ENCODE data around the gene IAPP.

IAPP gene

DNA sequence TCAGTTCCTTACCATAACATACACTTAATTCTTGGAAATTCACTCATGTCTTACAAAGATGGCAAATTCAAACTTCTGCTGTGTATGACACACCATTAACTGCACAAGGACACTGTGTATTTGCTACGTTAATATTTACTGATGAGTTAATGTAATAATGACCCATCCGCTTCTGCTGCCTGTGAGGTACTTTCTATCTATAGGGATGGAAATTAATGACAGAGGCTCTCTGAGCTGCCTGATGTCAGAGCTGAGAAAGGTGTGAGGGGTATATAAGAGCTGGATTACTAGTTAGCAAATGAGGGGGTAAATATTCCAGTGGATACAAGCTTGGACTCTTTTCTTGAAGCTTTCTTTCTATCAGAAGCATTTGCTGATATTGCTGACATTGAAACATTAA is at the start of gene IAPP:
Gene IAPP (plus strand): TSS at position 301 of the 400 bp plus-strand sequence. CDS start 450 bp downstream, outside the sequence.
- no peak for DNase-seq (ENCODE audit: low read depth)
- H3K36me3 ChIP-seq (ENCODE audit: control insufficient read depth, insufficient read depth, low read length, severe bottlenecking) = no peaks in the 10 kb centered on the region
- no peaks in the 10 kb centered on the region for H3K4me1 ChIP-seq (ENCODE audit: control insufficient read depth, insufficient read depth, low read length)
- no peak within 1 kb of the TSS for H3K4me3 ChIP-seq (ENCODE audit: low read length)
- no peaks in the 10 kb centered on the region for H3K9me3 ChIP-seq (ENCODE audit: control insufficient read depth, low read length)
- H3K9ac ChIP-seq (ENCODE audit: low read length) = no peak within 1 kb of the TSS
- H3K27me3 ChIP-seq (replicated peaks; ENCODE audit: control insufficient read depth, insufficient read depth, low read length) = no peaks in the 10 kb centered on the region

DNA sequence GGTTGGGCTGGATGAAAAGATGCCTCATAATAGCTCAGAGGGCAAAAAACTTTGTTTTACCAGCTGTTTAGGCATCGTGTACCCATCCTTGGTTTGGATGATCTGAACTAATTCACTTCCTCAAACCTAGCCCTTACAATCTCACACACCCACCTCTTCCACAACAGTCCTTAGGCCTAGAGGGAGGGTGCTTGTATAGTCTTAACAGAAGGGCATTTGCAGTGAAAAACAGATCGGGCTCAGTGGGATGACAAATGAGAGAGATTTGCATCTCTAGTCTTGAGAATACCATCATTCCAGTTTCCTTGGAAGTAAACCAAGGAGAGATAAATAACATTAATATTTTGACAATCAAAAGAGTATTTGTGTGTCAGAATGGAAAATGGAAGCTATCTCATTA is 49.0 kb upstream of the IAPP start:
- Histone ChIP-seq H3K4me1 (ENCODE audit: control insufficient read depth, insufficient read depth, low read length) (no peaks in the 10 kb centered on the region), H3K4me3 (ENCODE audit: low read length) (no peak overlapping the region), H3K9ac (ENCODE audit: low read length) (no peak overlapping the region)

DNA sequence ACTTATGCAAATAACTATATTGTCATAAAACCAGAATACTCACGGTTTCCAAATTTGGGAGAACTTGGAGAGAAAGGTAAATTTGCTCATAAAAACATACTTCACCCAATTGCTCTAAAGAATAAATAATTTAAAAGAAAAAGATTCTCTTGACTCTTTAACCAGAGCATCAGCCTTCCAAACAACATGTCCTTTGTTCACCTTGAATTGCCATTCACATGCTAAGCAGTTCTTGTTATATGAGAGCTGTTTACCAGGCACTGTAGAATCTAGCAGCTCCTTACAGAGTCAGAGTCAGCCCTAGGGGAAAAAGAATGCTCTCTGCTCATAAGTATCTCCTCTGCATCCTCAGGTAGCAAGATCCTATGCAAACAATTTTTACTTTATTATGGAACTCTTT is 48.2 kb upstream of the IAPP start:
- DNase-seq (ENCODE audit: low read depth) = no peak
- Histone ChIP-seq H3K9ac (ENCODE audit: low read length) (no peak overlapping the region), H3K9me3 (ENCODE audit: control insufficient read depth, low read length) (peaks cover 11% of the 10 kb centered on the region), H3K4me1 (ENCODE audit: control insufficient read depth, insufficient read depth, low read length) (no peaks in the 10 kb centered on the region), H3K4me3 (ENCODE audit: low read length) (no peak overlapping the region), H3K36me3 (ENCODE audit: control insufficient read depth, insufficient read depth, low read length, severe bottlenecking) (no peaks in the 10 kb centered on the region), H3K27me3 (replicated peaks; ENCODE audit: control insufficient read depth, insufficient read depth, low read length) (no peaks in the 10 kb centered on the region)

More for the DNA sequence above, 49.0 kb upstream of the IAPP start:
- no peak for DNase-seq (ENCODE audit: low read depth)
- Histone ChIP-seq H3K9me3 (ENCODE audit: control insufficient read depth, low read length) (peaks cover 11% of the 10 kb centered on the region), H3K36me3 (ENCODE audit: control insufficient read depth, insufficient read depth, low read length, severe bottlenecking) (no peaks in the 10 kb centered on the region), H3K27me3 (replicated peaks; ENCODE audit: control insufficient read depth, insufficient read depth, low read length) (no peaks in the 10 kb centered on the region)

DNA sequence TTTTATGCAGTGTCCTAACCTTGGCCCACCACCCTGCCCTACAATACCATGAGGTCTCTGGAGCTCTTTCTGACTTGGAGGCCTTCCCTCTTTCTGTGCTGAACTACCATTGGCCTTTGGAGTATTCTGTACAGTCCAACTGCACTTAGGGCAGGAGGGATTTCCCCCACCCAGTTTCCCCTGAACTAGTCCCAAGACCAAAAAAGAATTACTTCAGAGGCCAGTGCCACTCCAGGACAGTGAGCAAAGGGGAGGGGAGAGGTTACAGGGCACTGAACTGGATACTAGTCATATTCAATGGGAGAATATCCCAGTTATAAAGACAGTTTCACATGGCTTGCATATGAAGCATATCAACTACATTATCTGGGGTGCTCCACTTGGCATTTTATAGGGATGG is 44.1 kb upstream of the IAPP start:
- Histone ChIP-seq H3K4me1 (ENCODE audit: control insufficient read depth, insufficient read depth, low read length) (no peaks in the 10 kb centered on the region), H3K9me3 (ENCODE audit: control insufficient read depth, low read length) (peaks cover 26% of the 10 kb centered on the region), H3K4me3 (ENCODE audit: low read length) (no peak overlapping the region), H3K27me3 (replicated peaks; ENCODE audit: control insufficient read depth, insufficient read depth, low read length) (no peaks in the 10 kb centered on the region), H3K36me3 (ENCODE audit: control insufficient read depth, insufficient read depth, low read length, severe bottlenecking) (no peaks in the 10 kb centered on the region), H3K9ac (ENCODE audit: low read length) (no peak overlapping the region)
- DNase-seq (ENCODE audit: low read depth) = no peak

DNA sequence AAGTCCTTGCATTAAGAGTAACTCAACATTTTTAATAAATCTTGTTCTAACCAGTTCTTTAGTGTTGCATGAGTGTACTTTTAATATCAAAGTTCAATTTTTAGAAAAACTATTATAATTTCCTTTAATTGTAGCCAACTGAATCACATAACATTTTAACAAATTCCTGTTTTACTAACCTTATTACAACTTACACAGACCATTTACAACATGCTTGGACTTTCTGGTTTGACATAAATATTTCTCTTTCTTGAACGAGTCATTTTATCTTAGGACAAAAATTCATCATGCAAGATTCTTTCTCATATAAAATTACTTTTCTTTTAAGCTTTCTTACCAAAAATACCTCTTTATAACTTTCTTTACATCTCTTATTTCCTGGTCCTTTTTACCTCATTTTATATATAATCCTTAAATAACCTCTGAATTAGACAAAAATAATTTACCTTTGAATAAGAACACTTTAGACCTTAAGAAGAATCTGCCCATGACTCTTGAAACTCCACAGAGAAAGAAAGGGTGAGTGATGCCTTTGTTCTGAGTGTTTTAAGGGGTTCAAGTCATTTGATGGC is 41.9 kb upstream of the IAPP start:
- H3K36me3 ChIP-seq (ENCODE audit: control insufficient read depth, insufficient read depth, low read length, severe bottlenecking) = no peaks in the 10 kb centered on the region
- H3K9me3 ChIP-seq (ENCODE audit: control insufficient read depth, low read length) = peaks cover 20% of the 10 kb centered on the region
- no peaks in the 10 kb centered on the region for H3K27me3 ChIP-seq (replicated peaks; ENCODE audit: control insufficient read depth, insufficient read depth, low read length)
- peak; percentile 1 for DNase-seq (ENCODE audit: low read depth)
- H3K4me3 ChIP-seq (ENCODE audit: low read length) = no peak overlapping the region
- no peak overlapping the region for H3K9ac ChIP-seq (ENCODE audit: low read length)
- no peaks in the 10 kb centered on the region for H3K4me1 ChIP-seq (ENCODE audit: control insufficient read depth, insufficient read depth, low read length)

DNA sequence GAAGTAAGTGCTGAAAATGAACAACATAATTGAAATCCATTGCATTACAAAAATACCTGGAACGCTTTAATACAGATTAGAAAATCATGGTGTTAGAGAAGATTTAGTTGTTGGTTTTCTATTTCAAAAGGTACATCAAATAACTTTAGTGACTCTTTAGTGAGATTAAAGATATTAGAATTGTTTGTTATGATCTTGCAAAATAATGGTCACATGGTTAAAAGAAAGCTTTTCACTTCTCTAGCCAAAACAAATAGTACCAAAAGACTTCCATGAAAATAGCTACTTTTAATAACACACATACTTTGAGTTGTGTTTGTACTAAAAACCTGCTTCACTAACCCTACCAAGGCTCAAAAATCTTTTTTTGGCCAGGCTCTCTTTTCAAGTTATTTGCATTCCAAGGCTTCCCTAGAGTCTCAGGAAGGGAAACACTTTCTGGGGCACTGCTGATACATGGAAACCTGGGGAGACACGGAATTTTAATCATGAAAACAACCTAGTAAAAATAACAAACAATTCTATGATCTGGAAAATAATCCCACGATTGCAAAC is 37.9 kb upstream of the IAPP start, which contains the start of gene SLCO1A2:
Gene SLCO1A2 (minus strand): TSS at position 147 of the 555 bp plus-strand sequence. CDS start 270 bp downstream, outside the sequence.
- Histone ChIP-seq H3K9ac (ENCODE audit: low read length) (no peak within 1 kb of the TSS), H3K4me1 (ENCODE audit: control insufficient read depth, insufficient read depth, low read length) (no peaks in the 10 kb centered on the region), H3K4me3 (ENCODE audit: low read length) (no peak within 1 kb of the TSS), H3K9me3 (ENCODE audit: control insufficient read depth, low read length) (peaks cover 14% of the 10 kb centered on the region), H3K36me3 (ENCODE audit: control insufficient read depth, insufficient read depth, low read length, severe bottlenecking) (no peaks in the 10 kb centered on the region), H3K27me3 (replicated peaks; ENCODE audit: control insufficient read depth, insufficient read depth, low read length) (no peaks in the 10 kb centered on the region)
- DNase-seq (ENCODE audit: low read depth) = peak; percentile 0

DNA sequence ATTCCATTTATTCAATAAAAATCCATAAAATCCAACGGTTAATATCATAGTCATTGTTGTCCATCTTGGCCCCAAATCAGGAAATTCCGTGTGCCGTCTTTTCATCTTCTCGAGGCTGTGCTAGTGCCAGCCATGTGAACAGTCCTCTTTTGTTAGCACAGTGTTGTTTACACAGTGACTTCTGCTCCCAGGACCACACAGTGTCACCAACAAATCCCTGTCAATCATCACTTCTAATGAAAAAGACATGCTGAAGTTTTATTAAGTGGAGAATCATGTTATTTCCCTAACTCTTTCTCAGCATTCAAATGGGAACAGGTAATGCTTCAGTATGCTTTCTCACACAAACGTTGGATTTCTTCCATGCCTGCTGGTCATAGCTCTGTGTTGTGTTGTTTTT is 36.0 kb upstream of the IAPP start:
- Histone ChIP-seq H3K36me3 (ENCODE audit: control insufficient read depth, insufficient read depth, low read length, severe bottlenecking) (no peaks in the 10 kb centered on the region), H3K4me1 (ENCODE audit: control insufficient read depth, insufficient read depth, low read length) (no peaks in the 10 kb centered on the region), H3K9me3 (ENCODE audit: control insufficient read depth, low read length) (peaks cover 2% of the 10 kb centered on the region), H3K27me3 (replicated peaks; ENCODE audit: control insufficient read depth, insufficient read depth, low read length) (no peaks in the 10 kb centered on the region), H3K9ac (ENCODE audit: low read length) (no peak overlapping the region), H3K4me3 (ENCODE audit: low read length) (no peak overlapping the region)
- DNase-seq (ENCODE audit: low read depth) = no peak

DNA sequence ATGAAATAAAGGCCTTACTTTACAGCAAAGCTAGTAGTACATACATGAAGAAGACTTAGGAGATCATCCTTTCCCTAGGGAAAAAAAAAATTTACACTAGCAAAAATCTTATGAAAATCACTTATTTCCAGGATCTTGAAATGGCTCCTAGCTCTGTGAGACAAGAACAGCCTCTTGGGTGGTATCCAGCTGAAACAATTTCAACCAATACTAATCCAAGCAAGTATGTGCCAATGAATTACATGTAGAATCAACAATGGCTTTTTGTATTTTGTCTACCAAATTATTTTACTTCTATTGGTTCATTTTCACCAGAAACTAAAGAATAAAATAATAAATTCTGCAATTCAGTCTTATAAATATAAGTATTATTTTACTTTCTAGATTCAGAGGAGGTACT is 35.2 kb upstream of the IAPP start:
- Histone ChIP-seq H3K9ac (ENCODE audit: low read length) (no peak overlapping the region), H3K36me3 (ENCODE audit: control insufficient read depth, insufficient read depth, low read length, severe bottlenecking) (no peaks in the 10 kb centered on the region), H3K4me1 (ENCODE audit: control insufficient read depth, insufficient read depth, low read length) (no peaks in the 10 kb centered on the region), H3K9me3 (ENCODE audit: control insufficient read depth, low read length) (no peaks in the 10 kb centered on the region), H3K4me3 (ENCODE audit: low read length) (no peak overlapping the region), H3K27me3 (replicated peaks; ENCODE audit: control insufficient read depth, insufficient read depth, low read length) (no peaks in the 10 kb centered on the region)
- no peak for DNase-seq (ENCODE audit: low read depth)

DNA sequence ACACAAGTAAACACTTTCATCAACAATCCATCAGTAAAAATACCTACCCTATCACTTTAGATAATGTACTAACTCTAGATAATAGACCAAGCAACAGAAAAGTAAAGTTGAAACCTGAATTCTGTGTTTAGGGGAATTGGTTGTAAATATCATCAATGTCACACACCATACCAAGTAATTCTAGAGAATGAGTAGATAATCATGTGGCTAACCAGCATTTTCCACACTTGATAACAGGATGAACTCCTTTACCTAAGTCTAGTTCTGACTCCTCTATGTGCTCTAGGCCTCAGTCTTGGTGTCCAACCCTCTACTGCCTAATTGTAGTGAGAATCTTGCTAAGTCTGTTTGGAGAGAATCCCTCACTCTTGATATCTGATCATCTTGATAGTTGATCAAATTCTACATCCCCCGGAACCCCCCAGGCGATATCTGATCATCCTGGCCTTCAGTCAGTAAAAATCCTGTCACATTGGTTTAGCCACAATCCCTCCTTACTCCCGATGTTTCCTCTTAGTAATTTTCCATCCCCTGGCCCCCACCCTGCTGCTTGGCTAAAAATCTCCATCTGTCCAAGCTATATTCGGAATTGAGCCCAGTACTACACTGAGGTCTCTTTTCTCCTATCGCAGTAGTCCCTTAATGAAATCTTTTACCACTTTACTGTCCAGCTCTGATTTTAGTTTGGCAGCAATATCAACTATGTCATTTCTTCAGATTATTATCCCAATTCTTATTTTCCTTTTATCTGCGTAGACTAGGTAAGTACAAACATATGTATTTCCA is 34.5 kb upstream of the IAPP start:
- Histone ChIP-seq H3K9me3 (ENCODE audit: control insufficient read depth, low read length) (no peaks in the 10 kb centered on the region), H3K4me1 (ENCODE audit: control insufficient read depth, insufficient read depth, low read length) (no peaks in the 10 kb centered on the region), H3K27me3 (replicated peaks; ENCODE audit: control insufficient read depth, insufficient read depth, low read length) (no peaks in the 10 kb centered on the region), H3K4me3 (ENCODE audit: low read length) (no peak overlapping the region), H3K9ac (ENCODE audit: low read length) (no peak overlapping the region), H3K36me3 (ENCODE audit: control insufficient read depth, insufficient read depth, low read length, severe bottlenecking) (no peaks in the 10 kb centered on the region)
- no peak for DNase-seq (ENCODE audit: low read depth)

DNA sequence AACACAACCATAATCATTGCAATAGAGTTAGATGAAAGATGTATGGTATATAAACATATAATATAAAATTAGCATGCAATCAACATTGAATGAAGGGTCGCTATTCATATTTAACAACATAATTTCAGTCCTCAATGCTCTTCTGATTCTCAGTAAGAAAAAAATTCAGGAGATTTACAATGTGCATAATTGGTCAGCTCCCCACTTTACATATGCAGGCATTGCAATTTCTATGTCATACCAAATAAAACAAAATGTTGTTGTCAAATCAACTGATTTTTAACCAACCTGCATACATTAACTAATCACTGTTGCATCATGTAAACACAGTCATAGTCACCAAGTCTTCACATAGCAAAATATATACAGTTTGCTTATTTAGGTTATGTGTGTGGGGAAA is 32.8 kb upstream of the IAPP start:
- Histone ChIP-seq H3K27me3 (replicated peaks; ENCODE audit: control insufficient read depth, insufficient read depth, low read length) (no peaks in the 10 kb centered on the region), H3K9ac (ENCODE audit: low read length) (no peak overlapping the region), H3K36me3 (ENCODE audit: control insufficient read depth, insufficient read depth, low read length, severe bottlenecking) (no peaks in the 10 kb centered on the region), H3K9me3 (ENCODE audit: control insufficient read depth, low read length) (no peaks in the 10 kb centered on the region), H3K4me3 (ENCODE audit: low read length) (no peak overlapping the region), H3K4me1 (ENCODE audit: control insufficient read depth, insufficient read depth, low read length) (no peaks in the 10 kb centered on the region)
- no peak for DNase-seq (ENCODE audit: low read depth)

DNA sequence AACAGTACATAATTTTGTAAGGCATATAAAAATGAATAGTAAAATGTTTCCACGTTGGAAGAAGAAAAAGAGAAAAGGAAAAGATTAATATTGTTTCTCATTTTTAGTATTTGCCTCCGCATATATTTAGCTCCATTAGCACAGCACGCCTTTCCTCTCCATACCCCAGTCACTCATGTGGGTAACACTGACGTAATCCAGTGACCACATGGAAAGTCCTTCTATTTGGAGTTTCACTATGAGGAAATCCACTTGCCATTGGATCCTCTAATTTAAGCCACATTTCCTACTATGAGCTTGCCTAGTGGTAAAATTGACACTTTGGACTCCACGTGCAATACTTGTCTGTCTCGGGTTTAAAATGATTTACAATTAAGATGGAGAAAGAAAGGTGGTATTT is 32.3 kb upstream of the IAPP start:
- H3K4me1 ChIP-seq (ENCODE audit: control insufficient read depth, insufficient read depth, low read length) = no peaks in the 10 kb centered on the region
- H3K4me3 ChIP-seq (ENCODE audit: low read length) = no peak overlapping the region
- no peak overlapping the region for H3K9ac ChIP-seq (ENCODE audit: low read length)
- H3K27me3 ChIP-seq (replicated peaks; ENCODE audit: control insufficient read depth, insufficient read depth, low read length) = no peaks in the 10 kb centered on the region
- H3K36me3 ChIP-seq (ENCODE audit: control insufficient read depth, insufficient read depth, low read length, severe bottlenecking) = no peaks in the 10 kb centered on the region
- H3K9me3 ChIP-seq (ENCODE audit: control insufficient read depth, low read length) = no peaks in the 10 kb centered on the region
- no peak for DNase-seq (ENCODE audit: low read depth)
